ENCODE measurements around the gene FRMD4A.
"Not testable (repeated sequence)": the region's sequence is repeated elsewhere in the genome, so short reads cannot be mapped to it uniquely, and the experiment has no call there.

The FRMD4A gene

GRCh38 chr10:13909516-13910258, 421.0 kb downstream of the FRMD4A start:
- DNase-seq (ENCODE audit: low spot score) = no peak

DNA sequence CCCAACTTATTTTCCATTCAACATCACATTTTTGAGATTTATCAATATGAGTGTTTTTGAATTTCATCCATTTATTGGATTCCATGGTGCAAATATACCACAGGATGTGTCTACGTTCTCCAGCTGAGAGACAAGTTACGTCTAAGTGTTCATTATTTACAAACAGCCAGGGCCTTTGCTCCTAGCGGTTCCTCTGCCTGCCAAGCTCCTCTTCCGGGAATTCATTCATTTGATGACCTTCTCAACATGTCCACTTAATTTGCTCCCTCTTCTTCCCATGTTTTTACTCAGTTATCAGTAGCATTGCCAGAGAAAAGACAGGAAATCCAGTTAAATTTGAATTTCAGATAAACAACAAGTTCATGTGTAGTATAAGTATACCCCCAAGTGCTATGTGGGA, 422.2 kb downstream of the FRMD4A start:
- no peak for DNase-seq (ENCODE audit: low spot score)

DNA sequence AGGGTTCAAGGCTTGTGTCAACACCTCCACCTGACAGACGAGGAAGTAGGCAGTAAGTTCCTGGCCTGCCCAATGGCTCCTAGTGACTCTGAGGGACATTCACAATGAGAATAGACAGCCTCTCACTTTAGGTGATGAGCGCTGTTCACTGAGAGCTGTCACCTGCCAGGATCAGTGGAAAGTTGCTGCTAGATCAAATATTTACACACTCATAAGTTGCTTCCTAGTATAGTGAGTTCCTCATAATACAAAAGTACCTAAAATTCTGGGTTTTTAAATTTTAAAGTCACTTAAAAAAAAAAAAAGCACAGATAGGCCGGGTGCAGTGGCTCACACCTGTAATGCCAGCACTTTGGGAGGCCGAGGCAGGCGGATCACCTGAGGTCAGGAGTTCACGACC, 423.2 kb downstream of the FRMD4A start:
- no peak for DNase-seq (ENCODE audit: low spot score)

DNA sequence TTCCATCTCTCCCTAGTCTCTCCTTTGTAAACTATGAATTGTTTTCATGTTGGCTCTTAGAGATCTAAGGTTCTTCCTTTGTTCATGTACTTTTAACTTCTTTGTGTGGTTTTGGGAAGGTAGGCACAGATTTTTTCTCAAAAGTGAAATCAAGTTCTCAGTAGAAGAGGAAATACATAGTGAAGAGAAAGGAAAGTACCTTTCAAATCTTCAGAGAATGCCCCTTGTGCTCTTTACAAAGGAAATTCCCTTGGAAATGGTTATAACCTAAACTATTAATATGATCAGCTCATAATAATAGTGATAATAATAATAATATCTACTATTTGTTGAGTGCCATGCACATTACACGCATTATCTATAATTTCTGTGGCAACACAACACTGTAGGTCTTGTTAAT, 425.4 kb downstream of the FRMD4A start:
- no peak for DNase-seq (ENCODE audit: low spot score)

DNA sequence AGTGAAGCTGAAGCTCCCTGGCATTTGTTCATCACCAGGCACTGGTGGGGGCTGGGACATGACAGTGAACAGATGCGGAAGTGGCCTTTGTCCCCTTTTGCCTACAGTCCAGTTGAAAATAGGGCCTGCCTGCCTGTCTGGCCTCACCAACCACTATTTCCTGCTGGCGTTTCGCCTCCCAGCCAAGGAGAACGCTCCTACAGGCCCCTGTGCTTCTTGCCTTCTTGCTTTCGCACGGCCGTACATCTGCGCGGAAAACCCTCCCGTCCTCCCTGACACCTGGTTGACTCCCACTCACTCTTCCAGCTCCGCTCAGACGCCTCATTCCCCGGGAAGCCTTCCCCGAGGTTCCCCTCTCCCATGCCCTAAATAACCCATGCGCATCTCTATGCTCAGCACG, 426.7 kb downstream of the FRMD4A start:
- no peak for DNase-seq (ENCODE audit: low spot score)

GRCh38 chr10:13902868-13903587, 427.7 kb downstream of the FRMD4A start:
- DNase-seq (ENCODE audit: low spot score) = no peak

DNA sequence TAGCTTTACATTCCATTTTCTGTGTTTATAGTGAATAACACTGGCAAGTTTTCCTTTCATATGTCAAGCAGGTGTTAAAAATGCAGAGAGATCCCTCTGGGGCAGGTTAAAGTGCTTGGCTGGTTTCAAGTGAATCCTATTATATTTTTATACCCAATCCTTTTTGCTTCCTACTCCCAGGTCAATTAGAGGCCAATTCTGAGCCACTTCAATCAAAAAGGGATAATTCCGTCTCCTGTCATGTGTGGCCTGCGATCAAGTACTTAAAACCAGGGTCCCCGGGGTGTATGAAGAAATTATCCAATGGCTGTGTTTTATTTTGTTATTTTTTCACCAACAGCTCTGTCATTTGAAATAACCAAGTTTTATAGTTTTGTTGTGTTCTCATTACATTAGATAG, 430.8 kb downstream of the FRMD4A start:
- no peak for DNase-seq (ENCODE audit: low spot score)

DNA sequence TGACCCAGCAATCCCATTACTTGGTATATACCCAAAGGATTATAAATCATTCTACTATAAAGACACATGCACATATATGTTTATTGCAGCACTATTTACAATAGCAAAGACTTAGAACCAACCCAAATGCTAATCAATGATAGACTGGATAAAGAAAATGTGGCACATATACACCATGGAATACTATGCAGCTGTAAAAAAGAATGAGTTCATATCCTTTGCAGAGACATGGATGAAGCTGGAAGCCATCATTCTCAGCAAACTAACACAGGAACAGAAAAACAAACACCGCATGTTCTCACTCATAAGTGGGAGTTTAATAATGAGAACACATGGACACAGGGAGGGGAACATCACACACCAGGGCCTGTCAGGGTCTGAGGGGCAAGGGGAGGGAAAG, 434.6 kb downstream of the FRMD4A start:
- not testable (repeated sequence) for DNase-seq (ENCODE audit: low spot score)

GRCh38 chr10:13894412-13895093, 436.2 kb downstream of the FRMD4A start:
- DNase-seq (ENCODE audit: low spot score) = no peak

GRCh38 chr10:13893926-13894325, 436.8 kb downstream of the FRMD4A start:
- no peak for DNase-seq (ENCODE audit: low spot score)

GRCh38 chr10:13892871-13893270, 437.9 kb downstream of the FRMD4A start:
- no peak for DNase-seq (ENCODE audit: low spot score)

- DNase-seq (ENCODE audit: low spot score) = no peak
Observed at GRCh38 chr10:13892001-13892491, 438.7 kb downstream of the FRMD4A start.

GRCh38 chr10:13891128-13892000, 439.4 kb downstream of the FRMD4A start:
- no peak for DNase-seq (ENCODE audit: low spot score)

- DNase-seq (ENCODE audit: low spot score) = no peak
Observed at GRCh38 chr10:13890233-13891127, 440.2 kb downstream of the FRMD4A start.

DNA sequence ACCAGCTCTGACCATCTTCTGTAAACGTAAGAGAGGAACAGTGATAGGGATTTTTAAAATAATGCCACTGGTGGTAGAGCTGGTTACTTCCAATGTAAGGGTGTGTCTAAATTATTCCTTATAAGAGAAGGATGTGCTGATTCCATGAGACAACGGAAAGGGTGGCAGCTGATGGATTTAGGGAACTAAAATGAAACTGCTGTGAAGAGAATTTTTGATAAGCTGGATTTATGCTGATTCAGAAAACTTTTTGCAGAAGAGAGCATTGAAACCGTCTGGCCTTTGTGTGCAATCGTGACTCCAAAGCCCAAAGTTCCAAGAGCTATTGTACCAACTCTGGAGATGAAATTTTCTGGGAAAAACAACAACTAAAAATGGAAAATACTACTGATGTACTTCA, 443.0 kb downstream of the FRMD4A start:
- DNase-seq (ENCODE audit: low spot score) = no peak

DNA sequence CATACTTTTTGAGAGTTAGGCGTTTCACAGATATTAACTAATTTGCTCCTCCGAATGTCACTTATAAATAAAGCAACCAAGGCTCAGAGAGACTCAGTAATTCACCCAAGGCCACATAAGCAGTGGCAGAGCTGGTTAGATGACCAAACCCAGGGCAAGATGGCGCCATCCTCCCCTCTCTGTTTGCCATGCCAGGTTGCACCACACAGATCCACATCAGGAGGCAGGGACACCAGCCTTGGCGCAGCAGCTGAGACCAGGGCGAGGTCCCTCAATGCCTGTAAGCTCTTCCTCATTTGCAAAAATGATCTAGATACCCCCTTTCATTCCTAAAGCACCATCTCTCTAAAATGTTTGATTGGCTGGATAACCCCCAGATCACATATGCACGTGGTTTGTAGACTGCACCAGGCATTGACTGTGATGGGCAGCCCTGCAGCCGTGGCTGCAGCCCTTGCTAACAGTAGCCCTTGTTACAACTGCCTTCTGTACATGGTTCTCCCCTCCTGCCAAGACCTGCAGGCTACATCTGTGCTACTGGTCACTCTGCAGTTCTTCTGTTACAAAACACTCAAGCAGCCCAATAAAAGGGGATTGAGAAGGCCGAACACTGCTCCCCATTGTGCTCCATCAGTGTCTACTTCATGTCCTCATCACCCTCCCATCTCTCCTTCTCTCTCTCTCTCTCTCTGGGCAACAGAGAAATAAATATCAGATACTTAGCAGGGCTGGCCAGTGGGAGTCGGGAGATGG, 445.3 kb downstream of the FRMD4A start:
- DNase-seq (ENCODE audit: low spot score) = no peak

- DNase-seq (ENCODE audit: low spot score) = no peak
Observed at GRCh38 chr10:13883636-13884444, 446.9 kb downstream of the FRMD4A start.

GRCh38 chr10:13882119-13882711, 448.5 kb downstream of the FRMD4A start:
- no peak for DNase-seq (ENCODE audit: low spot score)

DNA sequence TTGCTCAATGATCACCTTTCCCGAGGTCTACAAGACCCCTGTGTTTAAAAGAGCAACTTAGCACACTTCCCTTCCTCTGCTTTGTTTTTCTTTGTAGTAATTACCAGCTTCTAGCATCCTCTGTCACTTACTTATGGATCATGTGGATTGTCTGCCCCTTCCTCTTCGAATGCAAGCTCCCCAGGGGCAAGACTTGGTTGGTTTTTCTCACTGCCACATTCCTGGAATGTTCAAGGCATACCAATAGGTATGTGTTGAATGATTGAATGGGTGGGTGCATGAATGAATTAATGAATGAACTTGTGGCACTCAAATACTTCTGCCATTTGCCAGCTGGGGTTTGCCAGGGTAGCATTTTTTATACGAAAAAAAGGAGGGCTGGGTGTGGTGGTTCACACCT, 450.0 kb downstream of the FRMD4A start:
- DNase-seq (ENCODE audit: low spot score) = no peak

All from CD4-positive, alpha-beta T cell treated with Interleukin-6 at 100 ng/mL for 8 hours (primary cell).